Natural killer cell (primary cell): ENCODE results near the gene EIF4EBP2. TPM values are rescaled to one million over a fixed set of nuclear protein-coding genes. Genes with fewer than 3 reads are reported as not detected.

Experiments
- ATAC-seq, 3 donors: fragments of 150-1000 bp in 2 of 3; fragments of 200-7000 bp in 1 of 3; cut with Tn5 transposase; 1 replicate in 1 of 3; 2 replicates in 2 of 3; pipeline ENCODE4 v1.10.0; 2021; ENCODE audit warnings: mild to moderate bottlenecking in 2 of 3, moderate library complexity in 2 of 3
- DNase-seq, 2 donors: peaks; one replicate each; pipeline versions ENCODE4 v3.0.0 to v3.0.0-alpha.2; 2013 to 2021; ENCODE audit warnings: mixed read lengths in 1 of 2
- H3K27ac ChIP-seq: one replicate; pipeline ENCODE4 v1.5.1; 2013; ENCODE audit warnings: mild to moderate bottlenecking, low read length
- H3K27me3 ChIP-seq: one replicate; pipeline ENCODE4 v1.6.1; 2013; ENCODE audit warnings: low read length; ENCODE audit not compliant: control insufficient read depth, insufficient read depth
- H3K36me3 ChIP-seq: one replicate; pipeline ENCODE4 v1.6.1; 2013; ENCODE audit warnings: low read length; ENCODE audit not compliant: control insufficient read depth, insufficient read depth
- H3K4me1 ChIP-seq: one replicate; pipeline ENCODE4 v1.6.1; 2013; ENCODE audit warnings: low read length; ENCODE audit not compliant: control insufficient read depth, insufficient read depth
- H3K4me3 ChIP-seq: one replicate; pipeline ENCODE4 v1.5.1; 2013; ENCODE audit warnings: low read length
- H3K9me3 ChIP-seq: one replicate; pipeline ENCODE4 v1.6.1; 2013; ENCODE audit warnings: low read length; ENCODE audit not compliant: control insufficient read depth, insufficient read depth
- H3K27ac Mint-ChIP-seq, 2 donors: one replicate each; pipeline ENCODE4 v1.8.0; 2022; ENCODE audit warnings: mild to moderate bottlenecking in 2 of 2, mixed read lengths in 2 of 2, moderate library complexity in 1 of 2
- H3K27me3 Mint-ChIP-seq, 2 donors: one replicate each; pipeline ENCODE4 v1.8.0; 2022; ENCODE audit warnings: low read depth in 2 of 2, mixed read lengths in 2 of 2
- H3K36me3 Mint-ChIP-seq: one replicate; pipeline ENCODE4 v1.8.0; 2022; ENCODE audit warnings: mixed read lengths
- H3K4me1 Mint-ChIP-seq, 2 donors: one replicate each; pipeline ENCODE4 v1.8.0; 2022; ENCODE audit warnings: mixed read lengths in 2 of 2
- H3K4me3 Mint-ChIP-seq: one replicate; pipeline ENCODE4 v1.8.0; 2022; ENCODE audit warnings: mild to moderate bottlenecking, moderate library complexity, mixed read lengths
- H3K9me3 Mint-ChIP-seq, 2 donors: one replicate each; pipeline ENCODE4 v1.8.0; 2022; ENCODE audit warnings: mixed read lengths in 2 of 2
- CTCF ChIP-seq: fragments of 200-600 bp; IDR thresholded peaks from one replicate; pipeline ENCODE4 v1.8.0; 2022; ENCODE audit warnings: antibody characterized with exemption
- WGBS: methylation state at CpG from one replicate; pipeline ENCODE4 v1.1.7; 2013; ENCODE audit warnings: missing lambda C conversion rate; ENCODE audit not compliant: insufficient coverage; 5-methylcytosine and 5-hydroxymethylcytosine counted together
- intact Hi-C: fragments of 100-400 bp; cut with micrococcal nuclease; formaldehyde crosslinking; loops from one replicate; pipeline ENCODE4 v1.14.2; 2022
- total RNA-seq, 4 donors: library from RNA; stranded (reverse); fragments of 120-200 nt in 1 of 4; gene quantifications; one replicate each; pipeline versions ENCODE4 v1.2.3 to v1.2.4, GENCODE V29; 2013 to 2022

Gene EIF4EBP2
- total RNA-seq, 3 donors from 2014 or later (not counting 1 experiment from before 2014, with no cell fraction given): 60.6 to 71.6 (median 71.1) TPM

GRCh38 chr10:70379581-70380176 lies 24.3 kb upstream of the EIF4EBP2 start:
- peaks cover 2% of the 10 kb centered on the region for H3K27me3 ChIP-seq
- peak; percentile 18 for TF ChIP-seq CTCF
- intact Hi-C loops: no loop called here
- H3K4me1 ChIP-seq: peaks cover 15% of the 10 kb centered on the region
- ATAC-seq: no peak
- peaks cover 6% of the 10 kb centered on the region for H3K9me3 ChIP-seq
- H3K27ac Mint-ChIP-seq: no peak overlapping the region
- H3K4me1 Mint-ChIP-seq: peaks cover 6 to 12% of the 10 kb centered on the region in 2 donors
- no peak overlapping the region for H3K4me3 Mint-ChIP-seq
- peaks cover 0 to 3% of the 10 kb centered on the region in 2 donors for H3K27me3 Mint-ChIP-seq
- DNase-seq: peak in 1 of 2 donors; percentile 40
- H3K9me3 Mint-ChIP-seq: no peaks in the 10 kb centered on the region
- H3K36me3 Mint-ChIP-seq: no peaks in the 10 kb centered on the region
- no peak overlapping the region for H3K27ac ChIP-seq
- H3K36me3 ChIP-seq: no peaks in the 10 kb centered on the region
- no peak overlapping the region for H3K4me3 ChIP-seq
- 95% methylated on average over 12 of the region's 14 CpGs for WGBS

- Histone ChIP-seq H3K27ac (no peak overlapping the region), H3K9me3 (peaks cover 6% of the 10 kb centered on the region), H3K27me3 (peaks cover 2% of the 10 kb centered on the region), H3K36me3 (no peaks in the 10 kb centered on the region), H3K4me3 (no peak overlapping the region), H3K4me1 (peaks cover 15% of the 10 kb centered on the region)
- TF ChIP-seq CTCF: no peak
- Mint-ChIP-seq H3K36me3 (no peaks in the 10 kb centered on the region), H3K4me3 (peak overlapping the region; percentile 49), H3K4me1 (peaks cover 6 to 12% of the 10 kb centered on the region in 2 donors), H3K9me3 (no peaks in the 10 kb centered on the region), H3K27ac (no peak overlapping the region), H3K27me3 (peaks cover 0 to 4% of the 10 kb centered on the region in 2 donors)
- intact Hi-C loops: no loop called here
- no peak for DNase-seq
- no peak for ATAC-seq
- WGBS: 98% methylated on average over 7 of the region's 7 CpGs
These were observed 23.4 kb upstream of the EIF4EBP2 start for GRCh38 chr10:70380350-70381135.

GRCh38 chr10:70381471-70382421 lies 22.2 kb upstream of the EIF4EBP2 start:
- no peak overlapping the region for H3K27ac Mint-ChIP-seq
- peaks cover 0 to 7% of the 10 kb centered on the region in 2 donors for H3K27me3 Mint-ChIP-seq
- peaks cover 6% of the 10 kb centered on the region for H3K9me3 ChIP-seq
- H3K9me3 Mint-ChIP-seq: no peaks in the 10 kb centered on the region
- H3K36me3 Mint-ChIP-seq: no peaks in the 10 kb centered on the region
- H3K4me1 ChIP-seq: peaks cover 15% of the 10 kb centered on the region
- ATAC-seq (peak; percentile 31 to 40 (median 40)), DNase-seq (peak; percentile 24 to 59)
- H3K4me1 Mint-ChIP-seq: peaks cover 6 to 12% of the 10 kb centered on the region in 2 donors
- no peak overlapping the region for H3K27ac ChIP-seq
- peaks cover 2% of the 10 kb centered on the region for H3K27me3 ChIP-seq
- peak overlapping the region; percentile 89 for H3K4me3 Mint-ChIP-seq
- peak overlapping the region; percentile 74 for H3K4me3 ChIP-seq
- no peak for TF ChIP-seq CTCF
- H3K36me3 ChIP-seq: no peaks in the 10 kb centered on the region
- 8% methylated on average over 58 of the region's 61 CpGs for WGBS
- intact Hi-C loops: no loop called here
